HPDE6-E6E7 (cell line): ENCODE measurements around the gene TLE7.

ENCODE experiments used
- DNase-seq: peaks from one replicate; pipeline ENCODE4 v3.0.0; 2011; ENCODE audit warnings: missing footprints; ENCODE audit errors: extremely low spot score

The TLE7 gene

DNA sequence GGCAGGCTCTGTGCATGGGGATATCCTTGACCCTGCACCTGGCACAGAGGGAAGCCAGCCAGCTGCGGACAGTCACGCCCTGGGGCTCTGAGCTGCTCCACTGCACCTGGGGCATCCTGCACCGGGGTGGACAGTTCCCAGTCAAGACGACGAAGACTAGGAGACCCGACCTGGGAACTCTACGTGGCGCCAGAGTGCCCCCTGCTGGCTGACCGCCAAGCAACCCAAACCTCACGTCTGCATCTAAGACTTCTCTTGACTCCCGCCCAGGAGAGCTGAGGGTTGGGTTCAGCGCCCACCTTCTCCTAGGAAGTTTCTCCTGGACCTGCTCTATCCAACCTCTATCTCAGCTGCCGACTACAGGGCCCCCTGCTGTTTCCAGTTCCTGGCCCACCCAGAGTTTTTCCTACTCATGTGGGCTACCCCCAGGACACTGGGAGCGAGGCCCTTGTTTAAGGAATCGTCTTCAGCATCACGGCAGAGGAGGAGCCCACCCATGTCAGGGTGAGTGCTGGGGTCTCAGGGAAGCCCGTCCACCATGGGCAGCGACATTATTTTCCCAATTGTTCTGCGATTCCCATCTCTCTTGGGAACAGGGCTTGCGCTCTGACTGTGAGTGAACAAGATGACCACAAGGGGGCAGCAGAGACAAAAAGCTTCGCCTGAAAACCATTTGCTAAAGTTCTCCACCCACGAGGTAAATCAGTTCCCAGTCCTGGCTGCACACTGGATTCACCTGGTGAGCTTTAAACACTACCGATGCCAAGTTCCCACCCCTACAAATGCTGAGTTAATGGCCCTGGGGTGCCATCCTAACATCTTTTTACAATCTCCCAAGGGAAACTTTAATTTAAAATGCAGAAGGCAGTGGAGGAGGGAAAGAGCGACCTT, 29.3 kb downstream of the TLE7 start:
- DNase-seq = peak; percentile 83

- no peak for DNase-seq
These were observed 31.7 kb downstream of the TLE7 start for GRCh38 chr16:71410146-71410545.

- no peak for DNase-seq
These were observed 32.7 kb downstream of the TLE7 start for GRCh38 chr16:71409011-71409775.

- DNase-seq = no peak
These were observed 33.3 kb downstream of the TLE7 start for GRCh38 chr16:71408536-71408935.

DNA sequence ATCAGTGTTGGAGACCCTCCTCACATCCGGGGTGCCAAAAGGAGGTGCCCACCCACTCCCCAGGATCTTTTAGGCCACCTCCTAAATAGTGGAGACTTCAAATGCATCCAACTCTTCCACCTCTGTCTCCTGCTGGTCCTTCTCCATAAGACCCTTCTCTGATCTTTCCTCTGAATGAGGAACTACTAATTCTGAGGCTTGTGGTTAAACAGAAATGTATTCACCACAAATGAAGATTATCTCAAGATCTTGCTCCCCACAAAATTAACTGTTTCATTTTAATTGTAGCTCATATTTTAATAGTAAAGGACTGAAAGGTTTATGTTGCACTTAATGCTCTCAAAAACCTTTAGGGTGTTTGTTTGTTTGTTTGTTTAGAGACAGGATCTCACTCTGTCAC, 34.1 kb downstream of the TLE7 start:
- DNase-seq = no peak

- DNase-seq = no peak
These were observed 35.1 kb downstream of the TLE7 start for GRCh38 chr16:71406724-71407123.

GRCh38 chr16:71406316-71406715, 35.5 kb downstream of the TLE7 start:
- DNase-seq = no peak

- no peak for DNase-seq
These were observed 37.5 kb downstream of the TLE7 start for GRCh38 chr16:71404364-71404763.

DNA sequence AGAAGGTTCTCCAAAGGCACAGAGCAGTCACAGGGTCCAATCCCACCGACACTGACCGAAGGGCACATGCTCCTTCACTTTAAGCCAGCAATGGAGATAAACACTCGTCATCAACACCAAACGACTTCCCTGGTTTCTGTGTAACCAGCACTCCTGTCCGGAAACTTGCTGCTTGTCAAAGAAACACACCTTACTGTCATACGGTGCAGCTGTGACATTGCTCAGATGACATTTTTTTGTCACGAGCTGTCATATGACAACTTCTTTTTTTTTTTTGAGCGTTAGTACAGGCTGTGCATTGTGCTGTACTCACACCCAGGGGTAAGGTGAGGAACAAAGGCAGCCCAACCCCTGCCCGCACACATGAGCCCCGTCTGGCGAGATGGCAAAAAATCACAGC, 39.2 kb downstream of the TLE7 start:
- no peak for DNase-seq

DNA sequence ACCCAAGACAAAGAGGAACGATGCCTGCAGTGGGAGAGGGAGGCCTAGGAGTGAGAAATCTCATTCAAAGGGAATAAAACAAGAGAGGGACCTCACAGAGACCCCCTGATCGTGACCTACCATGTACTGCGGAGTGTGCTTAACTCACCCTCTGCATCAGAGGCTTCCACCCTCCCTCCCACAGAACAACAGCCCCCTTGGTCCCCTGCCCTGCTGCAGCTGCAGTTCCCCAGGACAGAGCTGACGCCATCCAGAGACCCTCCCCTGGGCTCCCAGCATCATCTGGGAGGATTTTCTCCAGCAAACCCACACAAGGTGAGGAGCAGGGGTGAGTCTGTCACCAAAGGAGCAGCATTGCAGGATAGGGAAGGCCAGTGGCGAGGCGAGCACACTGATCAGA, 39.8 kb downstream of the TLE7 start:
- no peak for DNase-seq

GRCh38 chr16:71399801-71400563, 41.9 kb downstream of the TLE7 start:
- no peak for DNase-seq

- DNase-seq = no peak
These were observed 45.3 kb downstream of the TLE7 start for GRCh38 chr16:71396594-71396993.

GRCh38 chr16:71389330-71389729, 52.5 kb downstream of the TLE7 start:
- DNase-seq = no peak

GRCh38 chr16:71387045-71387871, 54.6 kb downstream of the TLE7 start:
- no peak for DNase-seq

- no peak for DNase-seq
These were observed 57.7 kb downstream of the TLE7 start for GRCh38 chr16:71384073-71384724.

GRCh38 chr16:71383054-71383773, 58.6 kb downstream of the TLE7 start:
- DNase-seq = peak; percentile 23

GRCh38 chr16:71380831-71381230, 61.0 kb downstream of the TLE7 start:
- no peak for DNase-seq
